Measurements from ENCODE around the gene MMP2. TPM values are rescaled to one million over a fixed set of nuclear protein-coding genes. Genes with fewer than 3 reads are reported as not detected.
A peak's percentile ranks its signal among the peaks of the same experiment; 100 is the strongest.

Gene MMP2
- total RNA-seq: 87.4 TPM
- long read RNA-seq, transcript MMP2-201 (13 exons, 3,741 nt): major isoform, 251 of 281 reads
- long read RNA-seq, partial matches to known transcripts: 10 of 281 reads
- long read RNA-seq, other reads (novel, unspliced or antisense): 20 of 281 reads

GRCh38 chr16:55478827-55479429 lies at the start of gene MMP2:
TSS of gene MMP2 (plus strand) at chr16:55479198. CDS start at chr16:55479480, 282 bp downstream.
- Histone ChIP-seq H3K9me3 (replicated peaks) (no peaks in the 10 kb centered on the region), H3K27ac (replicated peaks) (peak within 1 kb of the TSS; percentile 91), H3K36me3 (peaks cover 12% of the 10 kb centered on the region), H3K4me1 (peaks cover 59% of the 10 kb centered on the region), H3K27me3 (ENCODE audit: low read depth) (peaks cover 61% of the 10 kb centered on the region), H3K4me3 (peak within 1 kb of the TSS; percentile 71)
- intact Hi-C loops (cut with micrococcal nuclease): no loop called here
- DNase-seq: peak; percentile 84
- TF ChIP-seq CTCF (IDR thresholded peaks at IDR 0.05; ENCODE audit: borderline replicate concordance): no peak

GRCh38 chr16:55433030-55433429 lies 46.0 kb upstream of the MMP2 start:
- no peak for TF ChIP-seq CTCF (IDR thresholded peaks at IDR 0.05; ENCODE audit: borderline replicate concordance)
- intact Hi-C loops (cut with micrococcal nuclease): no loop called here
- H3K27ac ChIP-seq (replicated peaks): no peak overlapping the region

GRCh38 chr16:55433535-55433934 lies 45.5 kb upstream of the MMP2 start:
- Histone ChIP-seq H3K9me3 (replicated peaks) (no peaks in the 10 kb centered on the region), H3K4me1 (no peaks in the 10 kb centered on the region), H3K36me3 (no peaks in the 10 kb centered on the region), H3K27me3 (ENCODE audit: low read depth) (peaks cover 8% of the 10 kb centered on the region), H3K27ac (replicated peaks) (no peak overlapping the region), H3K4me3 (no peak overlapping the region)
- intact Hi-C loops (cut with micrococcal nuclease): no loop called here
- no peak for TF ChIP-seq CTCF (IDR thresholded peaks at IDR 0.05; ENCODE audit: borderline replicate concordance)
- DNase-seq: no peak

More at GRCh38 chr16:55433030-55433429, 46.0 kb upstream of the MMP2 start:
- no peak for DNase-seq
- no peaks in the 10 kb centered on the region for H3K36me3 ChIP-seq
- H3K4me1 ChIP-seq: no peaks in the 10 kb centered on the region
- no peaks in the 10 kb centered on the region for H3K9me3 ChIP-seq (replicated peaks)
- H3K4me3 ChIP-seq: no peak overlapping the region
- H3K27me3 ChIP-seq (ENCODE audit: low read depth): peaks cover 8% of the 10 kb centered on the region

- H3K4me1 ChIP-seq: no peaks in the 10 kb centered on the region
- no peak for TF ChIP-seq CTCF (IDR thresholded peaks at IDR 0.05; ENCODE audit: borderline replicate concordance)
- no peaks in the 10 kb centered on the region for H3K9me3 ChIP-seq (replicated peaks)
- H3K4me3 ChIP-seq: no peak overlapping the region
- peaks cover 8% of the 10 kb centered on the region for H3K27me3 ChIP-seq (ENCODE audit: low read depth)
- no peaks in the 10 kb centered on the region for H3K36me3 ChIP-seq
- no peak for DNase-seq
- no peak overlapping the region for H3K27ac ChIP-seq (replicated peaks)
- intact Hi-C loops (cut with micrococcal nuclease): no loop called here
These were observed 45.0 kb upstream of the MMP2 start for GRCh38 chr16:55434000-55434399.

GRCh38 chr16:55435387-55435786 lies 43.6 kb upstream of the MMP2 start:
- no peak for DNase-seq
- H3K27me3 ChIP-seq (ENCODE audit: low read depth): peaks cover 12% of the 10 kb centered on the region
- no peaks in the 10 kb centered on the region for H3K4me1 ChIP-seq
- intact Hi-C loops (cut with micrococcal nuclease): no loop called here
- no peaks in the 10 kb centered on the region for H3K9me3 ChIP-seq (replicated peaks)
- no peak for TF ChIP-seq CTCF (IDR thresholded peaks at IDR 0.05; ENCODE audit: borderline replicate concordance)
- H3K4me3 ChIP-seq: no peak overlapping the region
- H3K36me3 ChIP-seq: no peaks in the 10 kb centered on the region
- H3K27ac ChIP-seq (replicated peaks): no peak overlapping the region
